Right lobe of liver (tissue), 4 donors: ENCODE measurements around the gene CAPS.

Source experiments
- POLR2A ChIP-seq: fragments of 450-650 bp; IDR thresholded peaks from one replicate; pipeline ENCODE4 v1.6.1; 2017; ENCODE audit warnings: antibody characterized with exemption, mild to moderate bottlenecking
- TF ChIP-seq, protein P1 (sequence below), 4 donors: fragments of 200-600 bp in 3 of 4; fragments of 450-650 bp in 1 of 4; IDR thresholded peaks; one replicate each; pipeline versions ENCODE4 v1.5.1 to v1.8.0; 2016 to 2022; ENCODE audit warnings: antibody characterized with exemption in 4 of 4, mild to moderate bottlenecking in 2 of 4
- donor health status: DM: no; HTN: no; CAD: no.
- donor health status: DM: no; HTN: no; CAD: no.
- donor health status: DM: no; HTN: yes; CAD: no.

DNA sequence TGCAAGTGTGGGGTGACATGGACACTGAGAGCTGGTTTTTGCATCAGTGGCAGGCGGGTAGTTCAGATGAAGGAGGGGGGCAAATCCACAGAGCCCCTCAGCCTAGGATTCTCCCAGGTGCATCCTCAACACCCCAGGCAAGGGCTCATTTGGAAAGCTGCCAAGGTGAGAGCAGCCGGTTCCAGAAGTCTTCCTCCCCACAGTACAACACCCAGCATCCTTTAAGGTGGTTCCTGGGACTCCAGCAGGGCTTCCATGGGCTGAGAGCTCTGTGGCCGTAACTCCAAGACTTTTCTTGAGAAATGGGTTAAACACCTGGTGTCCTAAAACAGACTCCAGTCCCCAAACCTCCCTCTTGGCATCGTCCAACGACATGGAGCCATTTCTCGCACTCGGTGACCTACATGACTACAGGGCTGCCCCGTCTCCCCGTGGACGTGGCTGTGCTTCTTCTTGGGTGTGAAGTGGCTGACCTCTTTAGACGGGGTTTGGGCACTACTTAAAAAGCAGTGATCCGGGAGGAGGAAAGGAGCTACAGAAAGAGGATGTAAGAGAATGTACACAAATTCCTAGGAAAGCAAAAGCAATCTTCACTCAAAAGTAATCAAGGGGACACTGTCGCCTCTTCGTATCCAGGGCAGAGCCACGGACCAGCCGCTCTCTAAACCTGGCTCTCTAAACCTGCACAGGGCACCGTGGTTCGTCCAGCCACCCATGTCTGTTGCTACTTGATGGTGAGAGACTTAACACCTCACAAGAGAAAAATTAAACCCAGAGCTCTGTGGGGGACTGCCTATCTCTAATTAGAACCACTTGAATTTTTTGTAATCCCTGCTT, 38.4 kb downstream of the CAPS start:
- TF ChIP-seq, protein P1, sequence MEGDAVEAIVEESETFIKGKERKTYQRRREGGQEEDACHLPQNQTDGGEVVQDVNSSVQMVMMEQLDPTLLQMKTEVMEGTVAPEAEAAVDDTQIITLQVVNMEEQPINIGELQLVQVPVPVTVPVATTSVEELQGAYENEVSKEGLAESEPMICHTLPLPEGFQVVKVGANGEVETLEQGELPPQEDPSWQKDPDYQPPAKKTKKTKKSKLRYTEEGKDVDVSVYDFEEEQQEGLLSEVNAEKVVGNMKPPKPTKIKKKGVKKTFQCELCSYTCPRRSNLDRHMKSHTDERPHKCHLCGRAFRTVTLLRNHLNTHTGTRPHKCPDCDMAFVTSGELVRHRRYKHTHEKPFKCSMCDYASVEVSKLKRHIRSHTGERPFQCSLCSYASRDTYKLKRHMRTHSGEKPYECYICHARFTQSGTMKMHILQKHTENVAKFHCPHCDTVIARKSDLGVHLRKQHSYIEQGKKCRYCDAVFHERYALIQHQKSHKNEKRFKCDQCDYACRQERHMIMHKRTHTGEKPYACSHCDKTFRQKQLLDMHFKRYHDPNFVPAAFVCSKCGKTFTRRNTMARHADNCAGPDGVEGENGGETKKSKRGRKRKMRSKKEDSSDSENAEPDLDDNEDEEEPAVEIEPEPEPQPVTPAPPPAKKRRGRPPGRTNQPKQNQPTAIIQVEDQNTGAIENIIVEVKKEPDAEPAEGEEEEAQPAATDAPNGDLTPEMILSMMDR (IDR thresholded peaks at IDR 0.05), result no peak
- no peak for TF ChIP-seq POLR2A
